Activated naive CD4-positive, alpha-beta T cell treated with anti-CD3 and anti-CD28 coated beads, Interleukin-2, amount 50 U/mL, for 24 hours (primary cell): ENCODE data around the gene PMF1.
"Not testable (repeated sequence)": the region's sequence is repeated elsewhere in the genome, so short reads cannot be mapped to it uniquely, and the experiment has no call there.

Experiments
- H3K27ac Mint-ChIP-seq: one replicate; pipeline ENCODE4 v1.8.0; 2021; ENCODE audit warnings: mild to moderate bottlenecking, mixed read lengths
- H3K27me3 Mint-ChIP-seq: one replicate; pipeline ENCODE4 v1.8.0; 2021; ENCODE audit warnings: mixed read lengths
- H3K36me3 Mint-ChIP-seq: one replicate; pipeline ENCODE4 v1.8.0; 2021; ENCODE audit warnings: mixed read lengths
- H3K4me1 Mint-ChIP-seq: one replicate; pipeline ENCODE4 v1.8.0; 2021; ENCODE audit warnings: mixed read lengths
- H3K4me3 Mint-ChIP-seq: one replicate; pipeline ENCODE4 v1.8.0; 2021; ENCODE audit warnings: mild to moderate bottlenecking, mixed read lengths
- H3K9me3 Mint-ChIP-seq: one replicate; pipeline ENCODE4 v1.8.0; 2021; ENCODE audit warnings: mixed read lengths

Gene PMF1

GRCh38 chr1:156212833-156213643, at the start of gene PMF1:
Gene PMF1, plus strand, starts transcription at chr1:156213007. Its CDS starts 9 bp downstream, at chr1:156213016.
- Mint-ChIP-seq H3K36me3 (peaks cover 21% of the 10 kb centered on the region), H3K4me3 (peak within 1 kb of the TSS; percentile 97), H3K9me3 (no peaks in the 10 kb centered on the region), H3K4me1 (peaks cover 38% of the 10 kb centered on the region), H3K27ac (peak within 1 kb of the TSS; percentile 98), H3K27me3 (no peaks in the 10 kb centered on the region)

GRCh38 chr1:156163712-156164111, 49.1 kb upstream of the PMF1 start:
- peaks cover 34% of the 10 kb centered on the region for H3K4me1 Mint-ChIP-seq
- no peak overlapping the region for H3K4me3 Mint-ChIP-seq
- no peaks in the 10 kb centered on the region for H3K9me3 Mint-ChIP-seq
- H3K36me3 Mint-ChIP-seq = no peaks in the 10 kb centered on the region
- H3K27me3 Mint-ChIP-seq = no peaks in the 10 kb centered on the region
- no peak overlapping the region for H3K27ac Mint-ChIP-seq

- Mint-ChIP-seq H3K27ac (no peak overlapping the region), H3K4me3 (no peak overlapping the region), H3K36me3 (no peaks in the 10 kb centered on the region)
These were observed 48.5 kb upstream of the PMF1 start for GRCh38 chr1:156164125-156164831.

GRCh38 chr1:156165083-156165482, 47.7 kb upstream of the PMF1 start:
- Mint-ChIP-seq H3K27me3 (no peaks in the 10 kb centered on the region), H3K4me1 (peaks cover 22% of the 10 kb centered on the region), H3K27ac (peak overlapping the region; percentile 86), H3K36me3 (no peaks in the 10 kb centered on the region), H3K9me3 (no peaks in the 10 kb centered on the region), H3K4me3 (peak overlapping the region; percentile 37)

More at GRCh38 chr1:156164125-156164831, 48.5 kb upstream of the PMF1 start:
- Mint-ChIP-seq H3K9me3 (no peaks in the 10 kb centered on the region), H3K4me1 (peaks cover 30% of the 10 kb centered on the region), H3K27me3 (no peaks in the 10 kb centered on the region)

GRCh38 chr1:156167536-156167935, 45.3 kb upstream of the PMF1 start:
- H3K27me3 Mint-ChIP-seq = no peaks in the 10 kb centered on the region
- peaks cover 6% of the 10 kb centered on the region for H3K4me1 Mint-ChIP-seq
- no peak overlapping the region for H3K4me3 Mint-ChIP-seq
- no peaks in the 10 kb centered on the region for H3K9me3 Mint-ChIP-seq
- H3K36me3 Mint-ChIP-seq = no peaks in the 10 kb centered on the region
- no peak overlapping the region for H3K27ac Mint-ChIP-seq

GRCh38 chr1:156172696-156173470, 39.9 kb upstream of the PMF1 start:
- Mint-ChIP-seq H3K27ac (no peak overlapping the region), H3K27me3 (no peaks in the 10 kb centered on the region), H3K4me3 (no peak overlapping the region), H3K36me3 (no peaks in the 10 kb centered on the region), H3K9me3 (no peaks in the 10 kb centered on the region), H3K4me1 (peaks cover 12% of the 10 kb centered on the region)

GRCh38 chr1:156176610-156177210, 36.1 kb upstream of the PMF1 start:
- Mint-ChIP-seq H3K27me3 (no peaks in the 10 kb centered on the region), H3K4me1 (peaks cover 25% of the 10 kb centered on the region), H3K36me3 (no peaks in the 10 kb centered on the region), H3K9me3 (no peaks in the 10 kb centered on the region), H3K27ac (no peak overlapping the region), H3K4me3 (no peak overlapping the region)

GRCh38 chr1:156177919-156178654, 34.7 kb upstream of the PMF1 start:
- Mint-ChIP-seq H3K27me3 (no peaks in the 10 kb centered on the region), H3K4me1 (peaks cover 23% of the 10 kb centered on the region), H3K4me3 (peak overlapping the region; percentile 16), H3K36me3 (no peaks in the 10 kb centered on the region), H3K27ac (peak overlapping the region; percentile 71), H3K9me3 (no peaks in the 10 kb centered on the region)

- H3K4me1 Mint-ChIP-seq = peaks cover 19% of the 10 kb centered on the region
- H3K27ac Mint-ChIP-seq = no peak overlapping the region
- no peaks in the 10 kb centered on the region for H3K36me3 Mint-ChIP-seq
- no peaks in the 10 kb centered on the region for H3K27me3 Mint-ChIP-seq
- no peaks in the 10 kb centered on the region for H3K9me3 Mint-ChIP-seq
- no peak overlapping the region for H3K4me3 Mint-ChIP-seq
These were observed 32.3 kb upstream of the PMF1 start for GRCh38 chr1:156180471-156180870.

- not testable (repeated sequence) for H3K4me3 Mint-ChIP-seq, H3K36me3 Mint-ChIP-seq, H3K9me3 Mint-ChIP-seq, H3K27me3 Mint-ChIP-seq, H3K27ac Mint-ChIP-seq
- peaks cover 19% of the 10 kb centered on the region for H3K4me1 Mint-ChIP-seq
These were observed 31.3 kb upstream of the PMF1 start for GRCh38 chr1:156181391-156181924.

GRCh38 chr1:156182010-156182779, 30.6 kb upstream of the PMF1 start:
- H3K4me3 Mint-ChIP-seq, H3K27me3 Mint-ChIP-seq, H3K9me3 Mint-ChIP-seq, H3K36me3 Mint-ChIP-seq, H3K27ac Mint-ChIP-seq: not testable (repeated sequence)
- peaks cover 16% of the 10 kb centered on the region for H3K4me1 Mint-ChIP-seq

GRCh38 chr1:156186347-156187177, 26.2 kb upstream of the PMF1 start:
- not testable (repeated sequence) for H3K27me3 Mint-ChIP-seq, H3K4me3 Mint-ChIP-seq, H3K4me1 Mint-ChIP-seq, H3K27ac Mint-ChIP-seq, H3K9me3 Mint-ChIP-seq, H3K36me3 Mint-ChIP-seq

- H3K27me3 Mint-ChIP-seq, H3K9me3 Mint-ChIP-seq, H3K27ac Mint-ChIP-seq, H3K36me3 Mint-ChIP-seq, H3K4me3 Mint-ChIP-seq: not testable (repeated sequence)
- H3K4me1 Mint-ChIP-seq = peaks cover 25% of the 10 kb centered on the region
These were observed 22.5 kb upstream of the PMF1 start for GRCh38 chr1:156190265-156190664.
